ENCODE data around the gene PSTPIP2.

DNA sequence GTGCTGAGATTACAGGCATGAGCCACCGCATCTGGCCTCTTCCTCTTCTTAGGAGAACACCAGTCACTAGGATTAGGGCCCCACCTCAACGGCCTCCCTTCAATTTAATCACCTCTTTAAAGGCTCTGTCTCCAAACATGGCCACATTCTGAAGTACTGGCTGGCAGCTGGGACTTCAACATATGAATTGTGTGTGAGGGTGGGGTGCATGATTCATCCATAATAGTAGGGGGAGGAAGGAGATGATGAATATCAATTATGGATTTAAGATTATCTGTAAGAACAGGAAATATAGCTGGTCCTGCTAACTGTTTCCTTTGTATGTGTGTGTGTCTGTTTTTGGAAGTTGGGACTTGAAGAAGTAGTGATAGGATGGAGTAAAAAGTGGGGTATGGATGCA, 90.2 kb downstream of the PSTPIP2 start:
- TF ChIP-seq POLR2A (IDR thresholded peaks at IDR 0.05) (no peak), POLR2AphosphoS5 (IDR thresholded peaks at IDR 0.05) (no peak), EP300 (IDR thresholded peaks at IDR 0.05) (no peak)
- TF ChIP-seq, protein P1, sequence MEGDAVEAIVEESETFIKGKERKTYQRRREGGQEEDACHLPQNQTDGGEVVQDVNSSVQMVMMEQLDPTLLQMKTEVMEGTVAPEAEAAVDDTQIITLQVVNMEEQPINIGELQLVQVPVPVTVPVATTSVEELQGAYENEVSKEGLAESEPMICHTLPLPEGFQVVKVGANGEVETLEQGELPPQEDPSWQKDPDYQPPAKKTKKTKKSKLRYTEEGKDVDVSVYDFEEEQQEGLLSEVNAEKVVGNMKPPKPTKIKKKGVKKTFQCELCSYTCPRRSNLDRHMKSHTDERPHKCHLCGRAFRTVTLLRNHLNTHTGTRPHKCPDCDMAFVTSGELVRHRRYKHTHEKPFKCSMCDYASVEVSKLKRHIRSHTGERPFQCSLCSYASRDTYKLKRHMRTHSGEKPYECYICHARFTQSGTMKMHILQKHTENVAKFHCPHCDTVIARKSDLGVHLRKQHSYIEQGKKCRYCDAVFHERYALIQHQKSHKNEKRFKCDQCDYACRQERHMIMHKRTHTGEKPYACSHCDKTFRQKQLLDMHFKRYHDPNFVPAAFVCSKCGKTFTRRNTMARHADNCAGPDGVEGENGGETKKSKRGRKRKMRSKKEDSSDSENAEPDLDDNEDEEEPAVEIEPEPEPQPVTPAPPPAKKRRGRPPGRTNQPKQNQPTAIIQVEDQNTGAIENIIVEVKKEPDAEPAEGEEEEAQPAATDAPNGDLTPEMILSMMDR (IDR thresholded peaks at IDR 0.05) = no peak

Measured in gastroesophageal sphincter (tissue), 3 donors.